H9 (cell line): ENCODE results near the gene SLC17A9. TPM values are rescaled to one million over a fixed set of nuclear protein-coding genes. Genes with fewer than 3 reads are reported as not detected.

Source experiments
- DNase-seq: peaks from one replicate; pipeline ENCODE4 v3.0.0-alpha.2; 2017
- H2AFZ ChIP-seq: one replicate; pipeline ENCODE4 v1.6.1; 2013; ENCODE audit warnings: mild to moderate bottlenecking, low read length, control low read depth, moderate library complexity
- H2AK5ac ChIP-seq: 2 replicates; pipeline ENCODE4 v1.6.1; 2013; ENCODE audit warnings: low read length, control low read depth, mixed read lengths; ENCODE audit not compliant: insufficient read length
- H2BK120ac ChIP-seq: one replicate; pipeline ENCODE4 v1.6.1; 2013; ENCODE audit warnings: low read depth, mild to moderate bottlenecking, low read length, control low read depth, inconsistent platforms; ENCODE audit not compliant: poor library complexity, severe bottlenecking
- H2BK12ac ChIP-seq: 2 replicates; pipeline ENCODE4 v1.6.1; 2013; ENCODE audit warnings: low read length, control low read depth, mixed read lengths, low read depth; ENCODE audit not compliant: insufficient read length
- H2BK15ac ChIP-seq: 2 replicates; pipeline ENCODE4 v1.6.1; 2013; ENCODE audit warnings: low read depth, low read length, control low read depth
- H2BK20ac ChIP-seq: one replicate; pipeline ENCODE4 v1.6.1; 2013; ENCODE audit warnings: low read depth, mild to moderate bottlenecking, low read length, control low read depth, inconsistent platforms; ENCODE audit not compliant: poor library complexity, severe bottlenecking
- H2BK5ac ChIP-seq: 2 replicates; pipeline ENCODE4 v1.6.1; 2013; ENCODE audit warnings: low read length, control low read depth, mixed read lengths; ENCODE audit not compliant: insufficient read length
- H3K14ac ChIP-seq: 2 replicates; pipeline ENCODE4 v1.6.1; 2013; ENCODE audit warnings: low read length, control low read depth; ENCODE audit not compliant: insufficient read depth
- H3K18ac ChIP-seq: 2 replicates; pipeline ENCODE4 v1.6.1; 2013; ENCODE audit warnings: low read depth, mild to moderate bottlenecking, mixed read lengths, low read length, control low read depth; ENCODE audit not compliant: insufficient read length
- H3K23ac ChIP-seq: 2 replicates; pipeline ENCODE4 v1.6.1; 2013; ENCODE audit warnings: low read length, control low read depth, mixed read lengths, low read depth; ENCODE audit not compliant: insufficient read length
- H3K23me2 ChIP-seq: 2 replicates; pipeline ENCODE4 v1.6.1; 2013; ENCODE audit warnings: low read depth, mild to moderate bottlenecking, mixed read lengths, low read length, control low read depth; ENCODE audit not compliant: insufficient read length, poor library complexity, severe bottlenecking
- H3K27ac ChIP-seq: 2 replicates; pipeline ENCODE4 v1.5.1; 2013; ENCODE audit warnings: low read length, control low read depth, mixed read lengths, low read depth; ENCODE audit not compliant: insufficient read length
- H3K27me3 ChIP-seq: 2 replicates; pipeline ENCODE4 v1.6.1; 2013; ENCODE audit warnings: low read length, control low read depth, inconsistent platforms; ENCODE audit not compliant: insufficient read depth
- H3K4ac ChIP-seq: 2 replicates; pipeline ENCODE4 v1.6.1; 2013; ENCODE audit warnings: low read depth, mild to moderate bottlenecking, control low read depth, inconsistent platforms, low read length, moderate library complexity
- H3K4me1 ChIP-seq: 2 replicates; pipeline ENCODE4 v1.6.1; 2013; ENCODE audit warnings: low read length, control low read depth, inconsistent platforms; ENCODE audit not compliant: insufficient read depth
- H3K4me2 ChIP-seq: 2 replicates; pipeline ENCODE4 v1.6.1; 2013; ENCODE audit warnings: low read length, control low read depth, mixed read lengths; ENCODE audit not compliant: insufficient read length, insufficient read depth
- H3K56ac ChIP-seq: 2 replicates; pipeline ENCODE4 v1.6.1; 2013; ENCODE audit warnings: low read depth, mild to moderate bottlenecking, mixed read lengths, low read length, control low read depth; ENCODE audit not compliant: insufficient read length
- H3K79me1 ChIP-seq: 2 replicates; pipeline ENCODE4 v1.6.1; 2013; ENCODE audit warnings: low read depth, mild to moderate bottlenecking, moderate library complexity, low read length, control low read depth, inconsistent platforms; ENCODE audit not compliant: insufficient read depth, poor library complexity, severe bottlenecking
- H3K79me2 ChIP-seq: 2 replicates; pipeline ENCODE4 v1.6.1; 2013; ENCODE audit warnings: low read length, control low read depth, inconsistent platforms; ENCODE audit not compliant: insufficient read depth
- H3K9ac ChIP-seq: 2 replicates; pipeline ENCODE4 v1.6.1; 2013; ENCODE audit warnings: low read length, control low read depth, mixed read lengths; ENCODE audit not compliant: insufficient read length; ENCODE audit errors: extremely low read depth
- H3K9me3 ChIP-seq: one replicate; pipeline ENCODE4 v1.6.1; 2013; ENCODE audit warnings: low read depth, low read length, inconsistent platforms; ENCODE audit not compliant: control insufficient read depth
- H3T11ph ChIP-seq: one replicate; pipeline ENCODE4 v1.6.1; 2013; ENCODE audit warnings: mild to moderate bottlenecking, low read length, control low read depth, inconsistent platforms
- H4K20me1 ChIP-seq: one replicate; pipeline ENCODE4 v1.6.1; 2013; ENCODE audit not compliant: control insufficient read depth, insufficient read length, insufficient read depth
- H4K5ac ChIP-seq: 2 replicates; pipeline ENCODE4 v1.6.1; 2013; ENCODE audit warnings: low read depth, mild to moderate bottlenecking, mixed read lengths, low read length, control low read depth; ENCODE audit not compliant: insufficient read length
- H4K8ac ChIP-seq: replicated peaks from 2 replicates; pipeline ENCODE4 v1.6.1; 2013; ENCODE audit warnings: low read length, control low read depth, mixed read lengths, low read depth; ENCODE audit not compliant: insufficient read length
- H4K91ac ChIP-seq: 2 replicates; pipeline ENCODE4 v1.6.1; 2013; ENCODE audit warnings: low read depth, mild to moderate bottlenecking, moderate library complexity, mixed read lengths, low read length, control low read depth; ENCODE audit not compliant: insufficient read length
- H3K27ac Mint-ChIP-seq, 3 experiments: 2 replicates in 2 of 3; 3 replicates in 1 of 3; pipeline ENCODE4 v1.8.0; 2020 to 2021; ENCODE audit warnings: mixed read lengths in 3 of 3, mild to moderate bottlenecking in 1 of 3, moderate library complexity in 1 of 3
- H3K27me3 Mint-ChIP-seq: 2 replicates; pipeline ENCODE4 v1.8.0; 2021; ENCODE audit warnings: low read depth, mild to moderate bottlenecking, moderate library complexity, mixed read lengths
- H3K36me3 Mint-ChIP-seq, 3 experiments: 2 replicates in 2 of 3; 3 replicates in 1 of 3; pipeline ENCODE4 v1.8.0; 2020 to 2021; ENCODE audit warnings: low read depth in 3 of 3, mixed read lengths in 3 of 3; ENCODE audit not compliant: insufficient read depth in 1 of 3
- H3K4me1 Mint-ChIP-seq, 2 experiments: 2 replicates each; pipeline ENCODE4 v1.8.0; 2020; ENCODE audit warnings: mixed read lengths in 2 of 2
- H3K4me3 Mint-ChIP-seq, 2 experiments: 2 replicates in 1 of 2; 3 replicates in 1 of 2; pipeline ENCODE4 v1.8.0; 2020 to 2021; ENCODE audit warnings: mild to moderate bottlenecking in 2 of 2, mixed read lengths in 2 of 2, moderate library complexity in 1 of 2
- H3K9me3 Mint-ChIP-seq, 2 experiments: 2 replicates in 1 of 2; 3 replicates in 1 of 2; pipeline ENCODE4 v1.8.0; 2020; ENCODE audit warnings: mild to moderate bottlenecking in 2 of 2, mixed read lengths in 2 of 2, moderate library complexity in 1 of 2
- WGBS: extraction: QIAGEN DNeasy Blood & Tissue Kit; methylation state at CpG from one replicate; pipeline ENCODE4 v1.1.7; 2013; ENCODE audit warnings: missing lambda C conversion rate, low lambda C conversion rate, mixed read lengths; ENCODE audit not compliant: insufficient read length; ENCODE audit errors: extremely low coverage; 5-methylcytosine and 5-hydroxymethylcytosine counted together
- total RNA-seq: library from RNA; stranded (reverse); gene quantifications from 2 replicates; pipeline ENCODE4 v1.2.1, GENCODE V29; 2021
- TF ChIP-seq, protein P1 (sequence below): fragments of 200-600 bp; sonication (generic); conservative IDR thresholded peaks from 3 replicates; pipeline ENCODE4 v1.8.0; 2021; ENCODE audit warnings: antibody characterized with exemption, mild to moderate bottlenecking

The SLC17A9 gene
- total RNA-seq, 1 experiment from 2014 or later = 20.9 TPM

DNA sequence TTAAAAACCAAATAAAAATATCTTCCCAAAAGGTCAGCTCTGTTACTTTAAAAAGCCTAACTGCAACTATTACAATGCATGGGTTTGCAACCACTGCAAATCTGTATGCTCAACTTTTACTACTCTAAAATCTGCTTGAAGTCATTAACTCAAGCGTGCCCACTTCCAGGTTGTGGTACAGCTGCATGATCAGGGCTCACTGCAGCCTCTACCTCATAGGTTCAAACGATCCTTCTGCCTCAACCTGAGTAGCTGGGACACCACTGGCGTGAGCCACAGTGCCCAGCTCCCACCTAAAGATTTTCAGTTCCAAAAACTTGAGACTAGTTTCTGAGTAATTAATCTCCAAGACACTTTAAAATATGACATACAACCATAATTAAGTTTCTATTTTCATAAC lies 34.4 kb upstream of the SLC17A9 start:
- Histone ChIP-seq H4K8ac (no peak overlapping the region), H3K4me2 (peak overlapping the region; percentile 29), H3K4me1 (peaks cover 34% of the 10 kb centered on the region), H3K27ac (no peak overlapping the region), H3K27me3 (no peaks in the 10 kb centered on the region), H3K23ac (no peak overlapping the region), H4K91ac (no peak overlapping the region), H3K4ac (no peak overlapping the region), H2BK15ac (no peak overlapping the region), H3K18ac (no peak overlapping the region), H3K9ac (no peak overlapping the region), H3K23me2 (no peaks in the 10 kb centered on the region), H3K79me2 (peaks cover 87% of the 10 kb centered on the region), H2BK12ac (no peak overlapping the region), H2AK5ac (no peak overlapping the region), H3T11ph (no peak overlapping the region), H3K9me3 (no peaks in the 10 kb centered on the region), H2BK20ac (no peak overlapping the region), H2AFZ (no peak overlapping the region), H3K79me1 (peaks cover 4% of the 10 kb centered on the region), H2BK120ac (no peak overlapping the region), H2BK5ac (no peak overlapping the region), H3K14ac (no peak overlapping the region), H4K20me1 (peaks cover 7% of the 10 kb centered on the region), H4K5ac (no peak overlapping the region), H3K56ac (no peak overlapping the region)
- TF ChIP-seq, protein P1, sequence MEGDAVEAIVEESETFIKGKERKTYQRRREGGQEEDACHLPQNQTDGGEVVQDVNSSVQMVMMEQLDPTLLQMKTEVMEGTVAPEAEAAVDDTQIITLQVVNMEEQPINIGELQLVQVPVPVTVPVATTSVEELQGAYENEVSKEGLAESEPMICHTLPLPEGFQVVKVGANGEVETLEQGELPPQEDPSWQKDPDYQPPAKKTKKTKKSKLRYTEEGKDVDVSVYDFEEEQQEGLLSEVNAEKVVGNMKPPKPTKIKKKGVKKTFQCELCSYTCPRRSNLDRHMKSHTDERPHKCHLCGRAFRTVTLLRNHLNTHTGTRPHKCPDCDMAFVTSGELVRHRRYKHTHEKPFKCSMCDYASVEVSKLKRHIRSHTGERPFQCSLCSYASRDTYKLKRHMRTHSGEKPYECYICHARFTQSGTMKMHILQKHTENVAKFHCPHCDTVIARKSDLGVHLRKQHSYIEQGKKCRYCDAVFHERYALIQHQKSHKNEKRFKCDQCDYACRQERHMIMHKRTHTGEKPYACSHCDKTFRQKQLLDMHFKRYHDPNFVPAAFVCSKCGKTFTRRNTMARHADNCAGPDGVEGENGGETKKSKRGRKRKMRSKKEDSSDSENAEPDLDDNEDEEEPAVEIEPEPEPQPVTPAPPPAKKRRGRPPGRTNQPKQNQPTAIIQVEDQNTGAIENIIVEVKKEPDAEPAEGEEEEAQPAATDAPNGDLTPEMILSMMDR = no peak
- Mint-ChIP-seq H3K27ac (peak overlapping the region in 2 of 3 experiments; percentile 20 to 79; a peak in 4 of 7 replicates), H3K4me3 (peak overlapping the region in 1 of 2 experiments; percentile 64; a peak in 2 of 5 replicates), H3K27me3 (no peaks in the 10 kb centered on the region), H3K4me1 (peaks cover 69 to 76% of the 10 kb centered on the region in 2 experiments), H3K36me3 (peaks cover 4 to 6% (median 5%) of the 10 kb centered on the region in 3 experiments; a peak in 5 of 7 replicates), H3K9me3 (no peaks in the 10 kb centered on the region)
- WGBS = no CpG with 5 or more reads among the region's 3 CpGs
- DNase-seq = no peak
